Renal cortical epithelial cell (primary cell): ENCODE data around the gene TADA2A. TPM values are rescaled to one million over a fixed set of nuclear protein-coding genes. Genes with fewer than 3 reads are reported as not detected.
A peak's percentile ranks its signal among the peaks of the same experiment; 100 is the strongest.

Source experiments
- DNase-seq: peaks from one replicate; pipeline ENCODE4 v3.0.0-alpha.2; 2011; ENCODE audit warnings: low read depth
- total RNA-seq: library from RNA; depleted of rRNA; stranded (reverse); fragments of >200 nt; gene quantifications from 2 replicates; pipeline ENCODE4 v1.2.3, GENCODE V29; 2014

The TADA2A gene
- 14.5 and 15.5 TPM in 2 replicates for total RNA-seq

GRCh38 chr17:37406635-37407461 lies at the start of gene TADA2A, which contains the start of gene ACACA:
Gene TADA2A, plus strand, starts transcription at chr17:37406886. Its CDS starts 4,480 bp downstream, at chr17:37411366.
Gene ACACA, minus strand, starts transcription at chr17:37406836. Its CDS starts 537 bp downstream, at chr17:37406299.
- DNase-seq, result peak; percentile 42

GRCh38 chr17:37358098-37358829 lies 48.4 kb upstream of the TADA2A start:
- DNase-seq, result peak; percentile 38

- peak; percentile 85 for DNase-seq
Measured at GRCh38 chr17:37358830-37359681, 47.6 kb upstream of the TADA2A start.

- DNase-seq, result peak; percentile 36
Measured at GRCh38 chr17:37359682-37360188, 47.0 kb upstream of the TADA2A start.

- DNase-seq, result peak; percentile 38
Measured at GRCh38 chr17:37360632-37361031, 46.1 kb upstream of the TADA2A start.

GRCh38 chr17:37361543-37361942 lies 45.1 kb upstream of the TADA2A start:
- no peak for DNase-seq

- no peak for DNase-seq
Measured at GRCh38 chr17:37365589-37365988, 41.1 kb upstream of the TADA2A start.

- DNase-seq, result peak; percentile 78
Measured at GRCh38 chr17:37368577-37368976, 38.1 kb upstream of the TADA2A start.

- peak; percentile 83 for DNase-seq
Measured at GRCh38 chr17:37373530-37374159, 33.0 kb upstream of the TADA2A start.

- no peak for DNase-seq
Measured at GRCh38 chr17:37375706-37376105, 31.0 kb upstream of the TADA2A start, which contains the start of gene C17orf78. Gene C17orf78, plus strand, starts transcription at chr17:37375985. Its CDS starts 108 bp downstream, at chr17:37376093.

- no peak for DNase-seq
Measured at GRCh38 chr17:37382056-37382455, 24.6 kb upstream of the TADA2A start.

GRCh38 chr17:37384560-37385149 lies 22.0 kb upstream of the TADA2A start:
- DNase-seq, result no peak

GRCh38 chr17:37385474-37385990 lies 21.2 kb upstream of the TADA2A start:
- DNase-seq, result no peak

- no peak for DNase-seq
Measured at GRCh38 chr17:37386462-37386861, 20.2 kb upstream of the TADA2A start.

GRCh38 chr17:37388266-37388665 lies 18.4 kb upstream of the TADA2A start:
- DNase-seq, result peak; percentile 53

GRCh38 chr17:37389160-37389559 lies 17.5 kb upstream of the TADA2A start:
- no peak for DNase-seq

GRCh38 chr17:37391146-37391545 lies 15.5 kb upstream of the TADA2A start:
- DNase-seq, result no peak

- peak; percentile 86 for DNase-seq
Measured at GRCh38 chr17:37392024-37392590, 14.6 kb upstream of the TADA2A start.

- DNase-seq, result no peak
Measured at GRCh38 chr17:37393352-37393751, 13.3 kb upstream of the TADA2A start.

GRCh38 chr17:37399265-37399803 lies 7.4 kb upstream of the TADA2A start:
- no peak for DNase-seq
